Activated CD4-positive, alpha-beta memory T cell treated with anti-CD3 and anti-CD28 coated beads for 36 hours (primary cell): ENCODE data around the gene RNF123. TPM values are rescaled to one million over a fixed set of nuclear protein-coding genes. Genes with fewer than 3 reads are reported as not detected.
A peak's percentile ranks its signal among the peaks of the same experiment; 100 is the strongest.
"Not testable (repeated sequence)": the region's sequence is repeated elsewhere in the genome, so short reads cannot be mapped to it uniquely, and the experiment has no call there.

Source experiments
- CTCF ChIA-PET: fragments of 350-600 bp; sonication (Branson Sonifier 250); formaldehyde crosslinking; loops from one replicate; lab custom pipeline; 2021; ENCODE audit warnings: antibody characterized with exemption, inconsistent platforms; lab: Charles Lee
- POLR2A ChIA-PET: fragments of 350-600 bp; sonication (Branson Sonifier 250); formaldehyde crosslinking; loops from one replicate; lab custom pipeline; 2021; ENCODE audit warnings: antibody characterized with exemption; lab: Charles Lee
- DNase-seq: peaks from one replicate; pipeline ENCODE4 v3.0.0-alpha.2; 2020
- H3K27ac Mint-ChIP-seq: one replicate; pipeline ENCODE4 v1.8.0; 2021; ENCODE audit warnings: mixed read lengths
- H3K27me3 Mint-ChIP-seq: one replicate; pipeline ENCODE4 v1.8.0; 2021; ENCODE audit warnings: mixed read lengths
- H3K36me3 Mint-ChIP-seq: one replicate; pipeline ENCODE4 v1.8.0; 2021; ENCODE audit warnings: mixed read lengths
- H3K4me1 Mint-ChIP-seq: one replicate; pipeline ENCODE4 v1.8.0; 2021; ENCODE audit warnings: low read depth, mixed read lengths
- H3K4me3 Mint-ChIP-seq: one replicate; pipeline ENCODE4 v1.8.0; 2021; ENCODE audit warnings: mild to moderate bottlenecking, mixed read lengths
- H3K9me3 Mint-ChIP-seq: one replicate; pipeline ENCODE4 v1.8.0; 2021; ENCODE audit warnings: mixed read lengths
- intact Hi-C: fragments of 100-400 bp; cut with micrococcal nuclease; formaldehyde crosslinking; loops from one replicate; pipeline ENCODE4 v1.15.1; 2023
- total RNA-seq, 2 experiments: library from RNA; stranded (reverse); gene quantifications; one replicate each; pipeline ENCODE4 v1.2.3, GENCODE V29; 2021

The RNF123 gene
- total RNA-seq, 2 experiments from 2014 or later = 21.0 to 29.7 TPM

DNA sequence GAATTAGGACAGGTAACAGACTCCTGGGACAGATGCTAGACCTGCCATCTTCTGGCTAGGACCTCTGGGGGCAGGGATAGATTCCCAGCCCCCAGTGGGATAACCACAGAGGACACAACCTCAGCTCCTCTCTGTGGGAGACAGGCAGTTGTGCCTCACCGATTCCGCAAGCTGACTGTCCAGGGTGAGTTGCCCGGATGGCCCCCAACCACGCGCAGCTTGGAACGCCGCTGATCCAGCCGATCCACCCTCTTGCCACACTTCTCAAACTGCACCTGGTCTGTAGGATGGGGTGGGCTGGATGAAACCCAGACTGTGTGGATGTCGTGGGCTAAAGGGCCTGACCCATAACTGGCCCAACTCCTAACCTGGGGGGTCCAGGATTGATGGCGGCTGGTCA is 4.3 kb upstream of the RNF123 start:
- H3K4me1 Mint-ChIP-seq = peaks cover 13% of the 10 kb centered on the region
- POLR2A ChIA-PET, H3K4me3 Mint-ChIP-seq, H3K27ac Mint-ChIP-seq, CTCF ChIA-PET, H3K9me3 Mint-ChIP-seq, DNase-seq, intact Hi-C loops, H3K27me3 Mint-ChIP-seq: not testable (repeated sequence)
- peaks cover 15% of the 10 kb centered on the region for H3K36me3 Mint-ChIP-seq

DNA sequence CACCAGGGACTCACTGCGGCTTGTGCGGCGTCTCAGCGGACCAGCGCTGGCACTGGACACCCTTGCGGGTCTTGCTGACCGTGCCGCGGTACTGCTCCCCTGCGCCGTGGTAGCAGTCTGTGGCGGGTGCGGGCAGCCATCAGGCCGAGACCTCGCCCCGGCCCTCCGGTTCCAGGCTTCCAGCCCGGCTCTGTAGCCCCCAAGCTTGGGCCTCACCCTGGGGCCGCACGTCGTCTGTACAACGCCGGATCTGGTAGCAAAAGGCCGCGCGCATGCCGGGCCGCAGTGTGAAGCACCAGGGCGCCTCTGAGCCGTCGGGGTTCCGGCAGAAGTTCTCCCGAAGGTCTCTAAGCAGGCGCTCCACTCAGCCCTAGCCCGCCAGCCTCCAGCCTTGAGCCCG is 3.5 kb upstream of the RNF123 start:
- H3K27me3 Mint-ChIP-seq, POLR2A ChIA-PET, H3K4me3 Mint-ChIP-seq, CTCF ChIA-PET, DNase-seq, H3K27ac Mint-ChIP-seq, intact Hi-C loops, H3K9me3 Mint-ChIP-seq: not testable (repeated sequence)
- Mint-ChIP-seq H3K36me3 (peaks cover 14% of the 10 kb centered on the region), H3K4me1 (peaks cover 20% of the 10 kb centered on the region)

DNA sequence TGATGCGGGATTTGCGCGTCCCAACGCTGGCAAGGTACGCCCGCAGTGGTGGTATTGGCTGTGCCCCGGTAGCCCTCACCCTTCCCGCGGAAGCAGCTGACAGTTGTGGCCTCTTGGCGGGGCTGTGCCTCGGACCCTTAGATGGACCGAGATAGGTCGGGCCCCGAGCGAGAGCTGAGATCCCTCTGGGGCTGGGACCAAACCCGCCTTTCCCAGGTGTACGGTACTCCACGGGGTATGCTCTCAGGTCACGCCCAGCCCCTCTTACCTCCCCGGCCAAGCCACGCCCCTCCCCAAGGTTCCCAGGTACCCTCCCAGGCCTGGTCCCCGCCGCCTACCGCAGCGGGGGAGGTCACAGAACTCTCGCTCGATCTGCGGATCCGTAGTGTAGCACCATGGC is 3.0 kb upstream of the RNF123 start:
- H3K9me3 Mint-ChIP-seq, H3K27ac Mint-ChIP-seq, H3K27me3 Mint-ChIP-seq, CTCF ChIA-PET, POLR2A ChIA-PET, intact Hi-C loops: not testable (repeated sequence)
- Mint-ChIP-seq H3K4me1 (peaks cover 25% of the 10 kb centered on the region), H3K4me3 (peak overlapping the region; percentile 50), H3K36me3 (peaks cover 14% of the 10 kb centered on the region)
- DNase-seq = peak; percentile 34

DNA sequence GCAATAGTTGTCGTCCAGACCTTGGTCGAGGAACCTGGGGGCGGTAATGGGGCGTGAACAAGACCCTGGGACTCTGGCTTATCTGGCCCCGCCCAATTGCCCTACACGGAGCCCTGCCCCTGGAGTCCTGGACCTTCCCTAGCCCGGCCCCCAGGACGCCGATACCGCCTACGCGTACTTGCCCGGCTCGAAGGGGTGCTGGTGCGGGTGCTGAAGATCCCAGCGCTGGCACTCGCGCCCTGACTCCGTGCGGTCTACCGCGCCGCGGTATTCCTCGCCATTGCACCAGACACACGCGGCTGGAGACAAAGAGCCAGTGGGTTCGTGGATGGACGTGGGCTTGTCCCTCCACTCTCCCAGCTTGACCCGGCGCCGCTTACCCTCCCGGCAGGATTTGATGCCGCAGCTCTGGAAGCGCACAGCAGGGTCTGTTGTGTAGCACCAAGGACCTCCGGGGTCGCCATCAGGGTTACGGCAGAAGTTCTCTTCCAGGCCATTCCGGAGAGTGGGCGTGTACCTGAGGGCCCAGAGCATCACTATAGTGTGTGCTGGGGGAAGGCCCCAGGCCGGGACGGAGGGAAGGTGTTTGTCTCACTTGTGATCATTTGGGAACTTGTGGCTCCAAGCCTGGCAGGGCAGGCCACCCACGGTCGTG is 2.5 kb upstream of the RNF123 start:
- H3K27me3 Mint-ChIP-seq, CTCF ChIA-PET, POLR2A ChIA-PET, intact Hi-C loops, H3K9me3 Mint-ChIP-seq: not testable (repeated sequence)
- Mint-ChIP-seq H3K27ac (peak overlapping the region; percentile 20), H3K4me1 (peaks cover 28% of the 10 kb centered on the region), H3K4me3 (peak overlapping the region; percentile 32), H3K36me3 (peaks cover 14% of the 10 kb centered on the region)
- DNase-seq = peak; percentile 61

DNA sequence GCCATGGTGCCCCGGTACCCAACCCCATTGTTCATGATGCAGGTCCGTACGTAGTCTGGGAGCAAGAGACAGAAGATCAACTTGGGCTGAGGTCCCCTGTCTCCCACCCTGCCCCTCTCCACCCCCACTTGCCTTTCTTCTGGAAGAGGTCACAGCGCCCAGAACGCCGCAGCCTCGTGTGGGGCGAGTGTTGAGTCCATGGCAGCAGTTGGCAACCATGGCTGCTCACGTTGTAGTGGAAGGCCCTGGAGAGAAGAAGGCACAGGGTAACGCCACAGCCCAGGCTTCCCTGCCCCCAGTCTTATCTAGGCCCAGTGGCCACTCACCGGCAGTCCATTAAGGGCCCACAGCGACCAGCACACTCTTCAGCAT is 1.9 kb upstream of the RNF123 start:
- intact Hi-C loops, H3K27me3 Mint-ChIP-seq: not testable (repeated sequence)

DNA sequence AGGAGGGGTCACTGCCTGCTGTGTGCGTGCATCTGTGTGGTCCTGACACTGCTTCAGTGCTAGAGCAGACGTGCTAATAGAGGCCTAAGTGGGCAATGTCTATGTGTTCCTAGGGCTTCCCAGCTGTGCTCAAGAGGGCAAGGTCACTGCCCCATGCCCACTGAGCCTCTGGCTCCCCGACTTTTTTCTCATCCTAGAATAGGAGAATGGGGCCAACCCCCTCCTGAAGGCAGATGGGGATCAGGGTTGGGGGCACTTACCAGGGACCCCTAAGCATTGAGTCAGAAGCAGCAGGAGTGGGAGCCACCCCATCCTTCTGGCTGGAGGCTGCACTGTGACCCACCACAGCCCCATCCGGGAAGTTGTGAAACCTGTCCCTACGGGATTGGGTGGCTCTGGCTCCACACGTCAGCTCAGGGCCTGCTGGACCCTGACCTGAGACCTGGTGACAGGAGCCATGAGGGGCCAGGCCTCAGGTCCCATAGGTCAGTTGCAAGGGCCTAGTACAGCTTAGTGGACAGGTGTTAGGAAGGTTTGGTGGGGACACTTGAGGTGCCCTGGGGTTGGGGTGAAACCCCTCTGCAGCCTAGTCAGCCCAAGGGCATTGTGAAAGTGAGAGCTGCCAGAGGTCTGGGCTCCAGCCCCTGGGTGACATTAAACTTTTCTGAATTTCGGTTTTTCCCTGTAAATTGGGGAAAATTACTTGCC is 865 bp upstream of the RNF123 start:
- POLR2A ChIA-PET, DNase-seq, H3K9me3 Mint-ChIP-seq, H3K36me3 Mint-ChIP-seq, H3K27me3 Mint-ChIP-seq: not testable (repeated sequence)
- Mint-ChIP-seq H3K4me3 (peak overlapping the region; percentile 98), H3K4me1 (peaks cover 32% of the 10 kb centered on the region), H3K27ac (peak overlapping the region; percentile 85)
- CTCF ChIA-PET = interaction anchor here (0.9 to 1.3 kb wide), 3 partner anchors 13 to 149 kb away, joined by 3 to 4 read pairs (median 3); no protein-coding TSS in a partner anchor
- intact Hi-C loops = loop anchor here (1.0 kb wide), 1 partner anchor 14 kb away; the partner anchor contains the start of gene APEH

More for the DNA sequence above, 1.9 kb upstream of the RNF123 start:
- H3K36me3 Mint-ChIP-seq = peaks cover 14% of the 10 kb centered on the region
- POLR2A ChIA-PET, H3K9me3 Mint-ChIP-seq, DNase-seq, CTCF ChIA-PET: not testable (repeated sequence)
- H3K4me1 Mint-ChIP-seq = peaks cover 29% of the 10 kb centered on the region
- peak overlapping the region; percentile 32 for H3K4me3 Mint-ChIP-seq
- H3K27ac Mint-ChIP-seq = peak overlapping the region; percentile 20

DNA sequence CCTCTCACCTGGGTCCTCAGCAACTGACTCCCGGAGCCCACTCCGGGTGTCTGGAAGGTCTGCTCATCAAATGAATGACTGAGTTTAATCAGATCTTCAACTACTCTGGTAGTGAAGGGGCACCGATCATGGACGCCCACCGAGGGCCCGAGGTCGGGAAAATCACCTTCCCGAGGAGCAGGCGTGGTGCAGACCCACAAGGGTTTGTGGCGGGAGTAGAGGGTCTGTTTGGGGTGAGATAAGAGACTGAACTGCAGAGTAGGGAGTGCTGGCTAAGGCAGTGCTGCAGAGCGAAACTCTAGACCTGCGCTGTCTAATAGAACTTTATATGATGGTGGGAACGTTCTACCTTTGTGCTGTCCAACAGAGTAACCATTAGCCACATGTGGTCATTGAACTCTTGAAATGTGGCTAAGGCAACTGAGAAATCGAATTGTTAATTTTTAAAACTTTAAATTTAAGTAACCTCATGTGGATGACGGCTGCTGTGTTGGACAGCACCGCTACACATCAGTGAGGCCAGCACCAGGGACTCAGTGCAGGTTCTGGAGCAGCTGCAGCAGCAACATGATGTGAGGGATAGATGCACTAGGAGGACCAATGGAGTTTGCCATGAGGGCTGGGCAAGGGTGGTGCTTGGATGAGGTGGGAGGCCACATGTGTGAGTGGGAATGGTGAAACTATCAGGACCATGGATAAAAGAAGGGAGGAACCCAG is 709 bp downstream of the RNF123 start:
- CTCF ChIA-PET = interaction anchor here (1.0 to 1.3 kb wide), 3 partner anchors 14 to 150 kb away, joined by 3 to 4 read pairs (median 3); partner anchors contain the start of gene AMIGO3
- not testable (repeated sequence) for DNase-seq, H3K9me3 Mint-ChIP-seq, H3K27ac Mint-ChIP-seq, H3K36me3 Mint-ChIP-seq, H3K27me3 Mint-ChIP-seq
- H3K4me3 Mint-ChIP-seq = peak overlapping the region; percentile 98
- intact Hi-C loops = loop anchor here (1.0 kb wide), 1 partner anchor 16 kb away; the partner anchor contains the start of gene APEH
- H3K4me1 Mint-ChIP-seq = peaks cover 32% of the 10 kb centered on the region
- POLR2A ChIA-PET = interaction anchor here (1.0 kb wide), 1 partner anchor 150 kb away, joined by 3 read pairs; no protein-coding TSS in a partner anchor

DNA sequence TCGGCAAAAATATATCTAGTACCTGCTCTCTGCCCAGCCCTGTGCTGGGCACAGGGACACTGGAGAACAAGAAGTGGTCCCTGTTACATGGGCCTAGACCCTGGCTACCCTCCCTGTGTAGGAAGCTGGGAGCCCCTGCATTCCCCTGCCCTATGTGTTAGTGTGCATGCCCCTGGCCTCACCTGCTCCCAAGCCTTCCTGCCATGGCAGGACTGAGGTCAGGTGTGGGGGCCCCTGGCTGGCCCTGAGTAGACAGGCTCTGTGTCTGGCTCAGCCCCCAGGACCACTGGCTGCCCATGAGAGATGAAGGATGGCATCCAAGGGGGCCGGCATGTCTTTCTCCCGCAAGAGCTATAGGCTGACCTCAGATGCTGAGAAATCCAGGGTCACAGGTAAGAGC is 1.5 kb downstream of the RNF123 start:
- H3K9me3 Mint-ChIP-seq, intact Hi-C loops, CTCF ChIA-PET, H3K27ac Mint-ChIP-seq, DNase-seq, POLR2A ChIA-PET, H3K36me3 Mint-ChIP-seq, H3K27me3 Mint-ChIP-seq: not testable (repeated sequence)
- Mint-ChIP-seq H3K4me3 (peak overlapping the region; percentile 98), H3K4me1 (peaks cover 28% of the 10 kb centered on the region)

DNA sequence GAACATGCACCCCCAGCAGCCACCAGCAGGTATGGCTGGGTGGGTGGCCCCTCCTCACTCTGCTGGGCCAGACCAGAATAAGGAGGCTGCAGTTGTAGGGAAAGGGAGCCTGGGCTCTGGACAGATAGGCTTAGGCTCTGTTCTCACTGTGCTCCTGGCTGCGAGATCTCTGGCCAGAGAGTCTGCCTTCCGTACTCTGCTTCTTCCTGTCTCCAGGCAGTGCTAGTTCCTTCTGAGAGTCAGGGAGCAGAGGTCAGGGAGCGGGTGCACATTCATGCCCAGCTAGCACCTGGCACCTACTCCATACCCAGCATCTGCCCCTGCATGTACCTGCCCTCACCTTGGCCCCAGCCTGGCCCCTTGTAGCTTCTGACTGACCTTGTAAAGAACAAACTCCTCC is 2.1 kb downstream of the RNF123 start:
- H3K4me1 Mint-ChIP-seq = peaks cover 27% of the 10 kb centered on the region
- CTCF ChIA-PET = interaction anchor here (0.6 kb wide), 1 partner anchor 383 kb away, joined by 3 read pairs; no protein-coding TSS in a partner anchor
- H3K9me3 Mint-ChIP-seq, H3K4me3 Mint-ChIP-seq, POLR2A ChIA-PET, H3K27ac Mint-ChIP-seq, intact Hi-C loops, H3K27me3 Mint-ChIP-seq, H3K36me3 Mint-ChIP-seq, DNase-seq: not testable (repeated sequence)

DNA sequence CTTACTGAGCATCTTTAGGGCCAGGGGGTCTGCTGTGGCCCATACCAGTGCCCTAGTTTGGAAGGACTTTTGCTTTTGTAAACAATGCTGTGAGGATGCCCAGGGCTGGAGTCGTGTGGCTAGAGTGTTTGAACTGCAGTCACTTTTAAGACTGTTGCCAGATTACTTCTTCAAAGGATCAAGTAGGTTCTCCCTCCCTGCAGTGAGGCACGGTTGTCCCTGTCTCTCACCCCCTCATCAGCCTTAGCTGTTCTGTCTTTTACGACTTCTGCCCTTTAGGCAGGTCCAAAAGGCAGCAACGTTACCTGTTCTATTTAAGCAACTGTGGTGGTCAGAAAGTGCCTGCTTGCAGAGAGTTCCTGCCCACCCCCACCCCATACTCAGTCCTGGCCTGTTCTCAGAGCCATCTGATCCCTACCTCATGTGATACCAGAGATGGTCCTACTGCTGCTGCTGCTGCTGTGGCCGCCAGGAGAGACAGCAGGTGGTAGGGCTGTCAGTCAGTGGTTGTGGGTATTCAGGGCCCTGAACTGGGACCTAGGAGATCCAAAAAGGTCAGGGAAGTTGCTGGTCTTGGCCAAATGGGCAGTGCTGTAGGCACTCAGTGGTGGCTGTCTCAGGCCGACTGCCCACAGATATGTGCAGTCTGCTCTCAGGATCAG is 5.2 kb downstream of the RNF123 start:
- H3K27ac Mint-ChIP-seq, H3K4me3 Mint-ChIP-seq, POLR2A ChIA-PET, intact Hi-C loops, H3K9me3 Mint-ChIP-seq, DNase-seq, H3K36me3 Mint-ChIP-seq, H3K27me3 Mint-ChIP-seq: not testable (repeated sequence)
- CTCF ChIA-PET = interaction anchor here (1.1 kb wide), 1 partner anchor 155 kb away, joined by 3 read pairs; no protein-coding TSS in a partner anchor
- peaks cover 22% of the 10 kb centered on the region for H3K4me1 Mint-ChIP-seq

DNA sequence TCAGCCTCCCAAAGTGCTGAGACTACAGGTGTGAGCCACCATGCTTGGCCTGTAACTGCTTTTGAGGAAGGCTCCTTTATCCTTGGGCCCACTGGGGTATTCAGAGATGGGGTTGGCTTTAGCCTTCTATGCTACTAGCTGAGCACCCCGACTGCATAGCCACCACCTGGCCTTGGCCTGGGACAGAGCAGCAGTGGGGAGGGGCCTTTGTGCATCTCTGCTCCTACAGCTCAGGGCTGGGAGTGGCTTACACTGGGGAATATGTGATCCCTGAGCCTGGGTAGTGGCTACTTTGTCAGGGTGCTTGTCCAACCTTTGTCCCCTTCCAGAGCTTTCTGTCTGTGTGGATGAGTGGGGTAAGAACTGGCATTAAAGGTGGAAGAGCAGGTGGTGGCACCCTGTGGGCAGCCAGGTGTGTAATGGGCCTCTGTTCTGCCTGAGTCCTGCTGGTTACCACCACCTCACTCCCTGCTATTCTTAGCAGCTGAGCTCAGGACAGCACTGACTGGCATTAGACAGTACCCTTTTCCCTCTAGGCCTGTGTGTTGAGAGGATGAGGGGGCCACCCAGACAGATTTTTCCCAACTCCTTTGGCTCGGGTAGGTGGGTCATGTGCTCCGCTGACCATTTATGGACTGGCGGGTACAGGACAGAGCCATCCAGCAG is 6.1 kb downstream of the RNF123 start:
- CTCF ChIA-PET = interaction anchor here (1.1 kb wide), 1 partner anchor 156 kb away, joined by 3 read pairs; no protein-coding TSS in a partner anchor
- H3K27me3 Mint-ChIP-seq, DNase-seq, POLR2A ChIA-PET, H3K4me3 Mint-ChIP-seq, H3K36me3 Mint-ChIP-seq, H3K9me3 Mint-ChIP-seq, intact Hi-C loops, H3K27ac Mint-ChIP-seq: not testable (repeated sequence)
- peaks cover 15% of the 10 kb centered on the region for H3K4me1 Mint-ChIP-seq
